Large intestine (tissue), 3 donors: ENCODE results near the gene NEK7. TPM values are rescaled to one million over a fixed set of nuclear protein-coding genes. Genes with fewer than 3 reads are reported as not detected.

Source experiments
- DNase-seq, 2 donors: peaks; one replicate each; pipeline versions ENCODE4 v3.0.0 to v3.0.0-alpha.2; 2013
- H3K27ac ChIP-seq: one replicate; pipeline ENCODE4 v1.5.1; 2013; ENCODE audit warnings: low read length
- H3K27me3 ChIP-seq: 2 replicates; pipeline ENCODE4 v1.6.1; 2013; ENCODE audit warnings: low read length; ENCODE audit not compliant: control insufficient read depth, insufficient read depth
- H3K36me3 ChIP-seq: 2 replicates; pipeline ENCODE4 v1.6.1; 2013; ENCODE audit warnings: low read length; ENCODE audit not compliant: control insufficient read depth, insufficient read depth
- H3K4me1 ChIP-seq: one replicate; pipeline ENCODE4 v1.6.1; 2013; ENCODE audit warnings: low read length; ENCODE audit not compliant: control insufficient read depth, insufficient read depth
- H3K4me3 ChIP-seq: one replicate; pipeline ENCODE4 v1.5.1; 2013; ENCODE audit warnings: low read length
- H3K9me3 ChIP-seq: one replicate; pipeline ENCODE4 v1.6.1; 2013; ENCODE audit warnings: mild to moderate bottlenecking, low read depth, low read length, moderate library complexity; ENCODE audit not compliant: control insufficient read depth
- WGBS: methylation state at CpG from one replicate; pipeline ENCODE4 v1.1.5; 2013; ENCODE audit warnings: low lambda C conversion rate; ENCODE audit not compliant: insufficient coverage; 5-methylcytosine and 5-hydroxymethylcytosine counted together
- polyA plus RNA-seq: library from polyadenylated mRNA; unstranded; fragments of 120-200 nt; gene quantifications from one replicate; pipeline ENCODE4 v1.2.1, GENCODE V29; 2013

NEK7 gene
- polyA plus RNA-seq, 1 donor, result 43.2 TPM

- Histone ChIP-seq H3K36me3 (no peaks in the 10 kb centered on the region), H3K27ac (no peak overlapping the region), H3K4me1 (peaks cover 14% of the 10 kb centered on the region), H3K4me3 (no peak overlapping the region), H3K9me3 (no peaks in the 10 kb centered on the region), H3K27me3 (no peaks in the 10 kb centered on the region)
- WGBS, result no CpG with 5 or more reads among the region's 3 CpGs
- no peak for DNase-seq
These were observed 11.4 kb downstream of the NEK7 start for GRCh38 chr1:198168227-198168626.

DNA sequence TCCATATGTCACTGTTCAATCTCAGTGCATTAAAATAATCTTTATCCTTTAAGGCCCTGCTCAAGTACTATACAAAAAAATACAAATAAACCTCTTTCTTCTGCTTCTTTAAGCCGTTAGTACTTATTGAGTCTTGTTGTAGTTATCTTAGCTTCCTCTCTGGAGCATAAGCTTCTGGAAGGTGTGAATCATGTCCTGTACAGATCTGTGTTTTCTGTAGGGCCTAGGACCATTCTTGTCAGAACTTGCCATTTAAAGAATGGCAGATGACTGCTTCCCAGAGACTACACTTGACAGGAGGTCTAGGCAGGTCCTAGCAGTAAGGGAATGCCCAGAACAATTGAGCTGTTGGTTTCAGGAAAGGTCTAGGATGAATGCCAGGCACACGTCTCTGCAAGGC is 12.9 kb downstream of the NEK7 start:
- Histone ChIP-seq H3K36me3 (no peaks in the 10 kb centered on the region), H3K4me1 (peaks cover 9% of the 10 kb centered on the region), H3K9me3 (no peaks in the 10 kb centered on the region), H3K27me3 (no peaks in the 10 kb centered on the region), H3K4me3 (no peak overlapping the region), H3K27ac (no peak overlapping the region)
- no peak for DNase-seq
- no CpG with 5 or more reads among the region's 2 CpGs for WGBS

DNA sequence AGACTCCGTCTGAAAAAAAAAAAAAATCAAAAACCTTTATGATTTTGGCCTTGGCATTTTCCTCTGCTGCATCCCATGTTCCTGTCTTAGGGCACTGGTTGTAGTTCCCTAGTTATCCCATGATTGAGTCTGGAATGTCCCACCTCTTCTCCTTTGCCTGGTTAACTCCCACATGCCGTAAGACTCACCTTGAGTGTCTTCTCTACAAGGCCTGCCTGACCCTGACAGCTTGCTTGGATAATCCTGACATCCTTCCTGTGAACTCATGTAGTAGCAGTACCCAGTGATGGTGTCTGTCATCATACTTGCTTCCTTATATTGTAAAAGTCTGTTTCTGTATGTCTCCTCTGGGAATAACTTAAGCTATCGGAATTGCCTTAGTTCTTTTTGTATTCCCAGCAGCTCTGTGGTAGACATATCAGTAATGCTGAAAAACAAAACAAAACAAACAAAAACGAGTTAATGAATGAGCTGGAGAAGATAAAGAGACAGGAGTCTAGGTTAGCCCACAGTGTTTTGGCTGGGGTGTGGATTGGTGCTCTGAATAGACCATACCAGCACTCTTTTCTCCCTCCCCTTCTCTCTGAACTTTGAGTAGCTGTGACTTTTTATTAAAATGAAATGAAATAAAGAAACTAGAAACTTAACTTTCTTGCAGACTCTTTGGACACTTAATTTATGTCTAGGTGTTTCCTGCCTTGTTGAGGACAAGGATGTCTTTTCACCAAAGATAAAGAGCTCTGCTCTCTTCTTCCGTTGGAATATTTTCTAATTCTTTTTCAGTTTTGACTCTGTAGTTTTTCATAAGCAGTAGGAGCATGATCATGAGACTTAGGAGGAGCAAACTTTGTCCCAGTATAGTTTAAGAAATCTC is 15.1 kb downstream of the NEK7 start:
- WGBS, result 88% methylated on average over 1 of the region's 5 CpGs
- Histone ChIP-seq H3K36me3 (no peaks in the 10 kb centered on the region), H3K27ac (no peak overlapping the region), H3K9me3 (no peaks in the 10 kb centered on the region), H3K4me1 (no peaks in the 10 kb centered on the region), H3K4me3 (no peak overlapping the region), H3K27me3 (no peaks in the 10 kb centered on the region)
- DNase-seq, result no peak

GRCh38 chr1:198173832-198174231 is 17.0 kb downstream of the NEK7 start:
- Histone ChIP-seq H3K4me1 (no peaks in the 10 kb centered on the region), H3K27ac (no peak overlapping the region), H3K4me3 (no peak overlapping the region), H3K9me3 (no peaks in the 10 kb centered on the region), H3K36me3 (no peaks in the 10 kb centered on the region), H3K27me3 (no peaks in the 10 kb centered on the region)
- no peak for DNase-seq

DNA sequence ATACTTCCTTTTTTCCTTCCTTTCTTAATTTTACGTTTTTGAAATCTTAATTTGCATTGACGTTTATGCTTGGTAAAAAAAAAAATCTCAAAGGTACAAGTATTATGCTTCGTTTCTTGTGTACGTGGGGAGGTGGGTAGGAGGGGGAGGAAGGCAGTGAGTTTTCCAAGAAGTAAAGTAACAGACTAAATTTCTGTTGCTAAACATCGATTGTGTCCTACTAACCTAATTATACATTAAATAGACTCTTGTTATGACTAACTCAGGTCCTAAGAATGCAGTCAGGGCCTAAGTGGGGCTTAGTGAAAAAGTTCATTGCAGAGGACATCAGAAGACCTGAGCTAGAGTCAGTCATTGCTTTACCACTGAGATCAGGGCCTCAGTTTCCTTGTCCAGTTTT is 17.5 kb downstream of the NEK7 start:
- Histone ChIP-seq H3K9me3 (no peaks in the 10 kb centered on the region), H3K36me3 (no peaks in the 10 kb centered on the region), H3K27me3 (no peaks in the 10 kb centered on the region), H3K4me3 (no peak overlapping the region), H3K4me1 (no peaks in the 10 kb centered on the region), H3K27ac (no peak overlapping the region)
- DNase-seq, result no peak
- WGBS, result 79% methylated on average over 2 of the region's 5 CpGs

- Histone ChIP-seq H3K27me3 (no peaks in the 10 kb centered on the region), H3K4me1 (no peaks in the 10 kb centered on the region), H3K9me3 (no peaks in the 10 kb centered on the region), H3K36me3 (no peaks in the 10 kb centered on the region), H3K27ac (no peak overlapping the region), H3K4me3 (no peak overlapping the region)
- WGBS, result 73% methylated on average over 2 of the region's 5 CpGs
- DNase-seq, result no peak
These were observed 18.8 kb downstream of the NEK7 start for GRCh38 chr1:198175423-198176170.

DNA sequence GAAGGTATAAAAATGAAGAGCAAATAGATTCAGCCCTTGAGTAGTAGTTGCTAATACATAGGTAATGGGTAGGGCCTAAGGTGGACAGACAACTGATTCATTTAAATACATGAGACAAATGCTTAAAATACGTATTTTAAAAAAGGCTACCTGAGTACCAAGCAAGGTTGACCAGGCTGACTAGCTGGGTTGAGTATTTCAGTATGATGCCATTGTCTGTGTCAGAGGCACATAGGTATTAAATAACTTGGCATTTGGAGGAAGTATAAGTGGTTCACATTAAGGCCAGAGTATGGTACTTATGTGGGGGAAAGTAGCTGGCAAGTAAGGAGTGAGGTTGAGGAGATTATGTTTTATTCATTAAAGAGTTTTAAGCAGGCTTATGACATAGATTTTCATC is 19.4 kb downstream of the NEK7 start:
- Histone ChIP-seq H3K27ac (no peak overlapping the region), H3K4me1 (no peaks in the 10 kb centered on the region)
- 60% methylated on average over 1 of the region's 1 CpG for WGBS

DNA sequence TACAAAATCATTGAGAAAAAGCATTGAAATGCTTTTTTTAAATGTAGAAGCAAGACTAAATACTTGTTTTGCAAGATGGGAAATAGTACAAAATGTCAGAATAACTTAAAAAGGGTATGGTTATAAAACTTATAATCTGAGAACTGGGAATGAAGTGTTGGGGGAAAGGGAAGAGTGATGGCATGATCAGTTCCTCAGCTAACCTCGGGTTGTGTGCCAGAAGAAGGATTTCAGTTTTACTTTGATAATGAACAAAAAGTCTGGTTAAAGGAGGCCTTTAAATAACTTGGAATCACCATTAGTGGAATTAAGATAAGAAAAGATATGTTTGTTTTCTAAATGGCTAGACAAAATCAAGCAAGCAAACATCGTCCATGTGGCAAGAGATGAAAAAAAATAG is 20.7 kb downstream of the NEK7 start:
- WGBS, result 86% methylated on average over 1 of the region's 2 CpGs

More for the DNA sequence above, 19.4 kb downstream of the NEK7 start:
- Histone ChIP-seq H3K9me3 (no peaks in the 10 kb centered on the region), H3K27me3 (no peaks in the 10 kb centered on the region), H3K4me3 (no peak overlapping the region), H3K36me3 (no peaks in the 10 kb centered on the region)
- no peak for DNase-seq

DNA sequence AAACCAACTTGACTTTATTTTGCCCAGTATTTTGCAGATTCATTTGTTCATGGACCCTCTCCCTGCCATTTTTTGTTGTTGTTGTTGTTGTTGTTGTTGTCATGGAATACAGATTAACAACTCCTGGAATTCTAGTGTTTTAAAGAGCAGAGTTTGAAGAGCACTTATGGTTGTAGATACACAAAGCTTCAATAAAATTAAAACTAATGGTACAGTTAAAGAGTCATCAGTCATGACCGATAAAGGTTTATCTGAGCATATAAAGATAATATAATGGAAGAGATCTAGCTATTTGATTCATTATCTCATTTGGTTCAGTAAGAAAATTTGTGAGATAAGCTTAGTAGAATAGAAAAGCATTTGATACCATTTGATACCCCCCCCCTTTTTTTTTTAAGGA is 21.8 kb downstream of the NEK7 start:
- H3K36me3 ChIP-seq, result no peaks in the 10 kb centered on the region
- no peaks in the 10 kb centered on the region for H3K27me3 ChIP-seq
- H3K4me1 ChIP-seq, result no peaks in the 10 kb centered on the region
- DNase-seq, result no peak
- no peak overlapping the region for H3K4me3 ChIP-seq
- 71% methylated on average over 1 of the region's 1 CpG for WGBS
- H3K9me3 ChIP-seq, result no peaks in the 10 kb centered on the region
- H3K27ac ChIP-seq, result no peak overlapping the region

More for the DNA sequence above, 20.7 kb downstream of the NEK7 start:
- H3K27ac ChIP-seq, result no peak overlapping the region
- no peaks in the 10 kb centered on the region for H3K36me3 ChIP-seq
- no peaks in the 10 kb centered on the region for H3K9me3 ChIP-seq
- no peak for DNase-seq
- H3K4me3 ChIP-seq, result no peak overlapping the region
- H3K27me3 ChIP-seq, result no peaks in the 10 kb centered on the region
- H3K4me1 ChIP-seq, result no peaks in the 10 kb centered on the region

DNA sequence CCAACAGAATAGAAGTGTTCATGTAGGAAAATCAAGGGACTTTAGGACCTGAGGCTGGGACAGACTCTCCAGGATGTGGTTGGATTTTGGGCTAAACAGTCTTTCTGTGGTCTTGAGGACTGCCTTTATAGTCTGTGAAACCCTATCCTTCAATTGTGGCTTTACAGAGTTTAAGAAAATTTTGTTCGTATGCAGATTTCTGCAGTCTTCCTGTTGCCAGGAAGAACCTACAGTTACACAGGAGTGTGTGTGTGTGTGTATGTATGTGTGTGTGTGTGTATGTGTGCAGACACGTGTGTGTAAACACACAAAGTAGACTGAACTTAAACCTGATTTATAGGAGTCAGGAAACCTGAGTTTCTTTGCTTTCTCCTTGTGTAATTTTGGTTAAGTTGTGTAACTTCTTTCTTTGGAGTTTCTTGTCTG is 22.8 kb downstream of the NEK7 start:
- Histone ChIP-seq H3K36me3 (no peaks in the 10 kb centered on the region), H3K27me3 (no peaks in the 10 kb centered on the region), H3K27ac (no peak overlapping the region), H3K4me3 (no peak overlapping the region), H3K4me1 (no peaks in the 10 kb centered on the region), H3K9me3 (no peaks in the 10 kb centered on the region)
- no peak for DNase-seq
- no CpG with 5 or more reads among the region's 2 CpGs for WGBS
